HepG2 (cell line): ENCODE results near the gene PALS1. TPM values are rescaled to one million over a fixed set of nuclear protein-coding genes. Genes with fewer than 3 reads are reported as not detected.

Experiments used
- AGO1 ChIP-seq: fragments of 200-400 bp; formaldehyde crosslinking; IDR thresholded peaks from 2 replicates; pipeline ENCODE4 v1.6.1; 2017; ENCODE audit warnings: mild to moderate bottlenecking, low read depth, low read length, moderate library complexity; ENCODE audit not compliant: poor library complexity, severe bottlenecking
- BRCA1 ChIP-seq: sonication (generic); formaldehyde crosslinking; IDR thresholded peaks from 2 replicates; pipeline ENCODE4 v1.4.0; 2020; ENCODE audit warnings: missing genetic modification reagents
- ESRRA ChIP-seq: sonication (generic); formaldehyde crosslinking; IDR thresholded peaks from 2 replicates; pipeline ENCODE4 v1.5.1; 2020; ENCODE audit warnings: mild to moderate bottlenecking, low read depth, missing genetic modification reagents
- GABPA ChIP-seq, 2 experiments: IDR thresholded peaks; 2 replicates each; pipeline ENCODE4 v1.6.1; 2011 to 2016; ENCODE audit warnings: low read depth in 2 of 2, low read length in 1 of 2, missing biosample characterization in 1 of 2, missing genetic modification characterization in 1 of 2
- GABPB1 ChIP-seq: IDR thresholded peaks from 2 replicates; pipeline ENCODE4 v1.6.1; 2016; ENCODE audit warnings: mild to moderate bottlenecking, missing genetic modification reagents, moderate library complexity, missing compliant biosample characterization
- IRF1 ChIP-seq: sonication (generic); formaldehyde crosslinking; IDR thresholded peaks from 2 replicates; pipeline ENCODE4 v1.4.0; 2020; ENCODE audit warnings: low read depth, mild to moderate bottlenecking, missing genetic modification reagents
- KLF9 ChIP-seq: IDR thresholded peaks from 2 replicates; pipeline ENCODE4 v1.6.1; 2016; ENCODE audit warnings: low read depth
- RBFOX2 ChIP-seq: fragments of 200-400 bp; formaldehyde crosslinking; IDR thresholded peaks from 2 replicates; pipeline ENCODE4 v1.6.1; 2017; ENCODE audit warnings: low read depth, mild to moderate bottlenecking, low read length
- TCF12 ChIP-seq, 2 experiments: fragments of 450-650 bp in 1 of 2; sonication (generic) in 1 of 2; formaldehyde crosslinking in 1 of 2; IDR thresholded peaks; 2 replicates each; pipeline versions ENCODE4 v1.6.1 to v1.8.0; 2017 to 2022; ENCODE audit warnings: antibody characterized with exemption in 1 of 2, mild to moderate bottlenecking in 1 of 2, missing genetic modification reagents in 1 of 2, moderate library complexity in 1 of 2
- ZBTB10 ChIP-seq: sonication (generic); formaldehyde crosslinking; IDR thresholded peaks from 2 replicates; pipeline ENCODE4 v1.4.0; 2020; ENCODE audit warnings: missing genetic modification reagents, borderline replicate concordance
- ZBTB20 ChIP-seq: sonication (generic); formaldehyde crosslinking; IDR thresholded peaks from 2 replicates; pipeline ENCODE4 v1.8.1; 2023; ENCODE audit warnings: missing genetic modification reagents, low read depth, mild to moderate bottlenecking, borderline replicate concordance
- ZBTB49 ChIP-seq: sonication (generic); formaldehyde crosslinking; IDR thresholded peaks from 2 replicates; pipeline ENCODE4 v1.4.0; 2020; ENCODE audit warnings: missing genetic modification reagents, borderline replicate concordance
- ZNF10 ChIP-seq: sonication (generic); formaldehyde crosslinking; IDR thresholded peaks from 2 replicates; pipeline ENCODE4 v1.4.0; 2020; ENCODE audit warnings: mild to moderate bottlenecking, low read depth, missing genetic modification reagents, borderline replicate concordance
- ZNF160 ChIP-seq: sonication (generic); formaldehyde crosslinking; IDR thresholded peaks from 2 replicates; pipeline ENCODE4 v1.8.0; 2022; ENCODE audit warnings: mild to moderate bottlenecking, inconsistent platforms, missing genetic modification reagents
- ZNF451 ChIP-seq: sonication (generic); formaldehyde crosslinking; IDR thresholded peaks from 2 replicates; pipeline ENCODE4 v1.5.0; 2020; ENCODE audit warnings: mild to moderate bottlenecking, missing genetic modification reagents
- ZNF670 ChIP-seq: sonication (generic); formaldehyde crosslinking; IDR thresholded peaks from 2 replicates; pipeline ENCODE4 v1.8.0; 2022; ENCODE audit warnings: mild to moderate bottlenecking, missing genetic modification reagents, borderline replicate concordance
- ZNF709 ChIP-seq: sonication (generic); formaldehyde crosslinking; IDR thresholded peaks from 2 replicates; pipeline ENCODE4 v1.5.0; 2020; ENCODE audit warnings: mild to moderate bottlenecking, missing genetic modification reagents
- polyA plus RNA-seq, 8 experiments: library from polyadenylated mRNA; depleted of rRNA in 3 of 8; stranded (reverse) in 7 of 8; unstranded in 1 of 8; fragments of >200 nt; fragmentation: Illumina TruSeq in 4 of 8; extraction: Trizol in 4 of 8; gene quantifications; 2 replicates each; pipeline versions ENCODE4 v1.2.1 to v1.2.3, GENCODE V29; 2011 to 2016; ENCODE audit warnings: low read depth in 4 of 8, missing spikeins in 1 of 8, mixed read lengths in 1 of 8; ENCODE audit not compliant: insufficient read depth in 1 of 8
- total RNA-seq, 5 experiments: library from RNA; depleted of rRNA; stranded (reverse); fragments of >200 nt; fragmentation: Illumina TruSeq; extraction: Trizol; gene quantifications; 2 replicates each; pipeline ENCODE4 v1.2.3, GENCODE V29; 2016; ENCODE audit warnings: low read depth in 1 of 5
- TF ChIP-seq, protein P1 (sequence below): IDR thresholded peaks from 2 replicates; pipeline ENCODE4 v1.6.1; 2012; ENCODE audit warnings: low read length, improper control_type of control experiment

The PALS1 gene
- total and polyA plus RNA-seq, 2 of the 13 experiments (the other 11 are each of a cell fraction or from before 2014, with no cell fraction given): 8.8 to 20.0 TPM

DNA sequence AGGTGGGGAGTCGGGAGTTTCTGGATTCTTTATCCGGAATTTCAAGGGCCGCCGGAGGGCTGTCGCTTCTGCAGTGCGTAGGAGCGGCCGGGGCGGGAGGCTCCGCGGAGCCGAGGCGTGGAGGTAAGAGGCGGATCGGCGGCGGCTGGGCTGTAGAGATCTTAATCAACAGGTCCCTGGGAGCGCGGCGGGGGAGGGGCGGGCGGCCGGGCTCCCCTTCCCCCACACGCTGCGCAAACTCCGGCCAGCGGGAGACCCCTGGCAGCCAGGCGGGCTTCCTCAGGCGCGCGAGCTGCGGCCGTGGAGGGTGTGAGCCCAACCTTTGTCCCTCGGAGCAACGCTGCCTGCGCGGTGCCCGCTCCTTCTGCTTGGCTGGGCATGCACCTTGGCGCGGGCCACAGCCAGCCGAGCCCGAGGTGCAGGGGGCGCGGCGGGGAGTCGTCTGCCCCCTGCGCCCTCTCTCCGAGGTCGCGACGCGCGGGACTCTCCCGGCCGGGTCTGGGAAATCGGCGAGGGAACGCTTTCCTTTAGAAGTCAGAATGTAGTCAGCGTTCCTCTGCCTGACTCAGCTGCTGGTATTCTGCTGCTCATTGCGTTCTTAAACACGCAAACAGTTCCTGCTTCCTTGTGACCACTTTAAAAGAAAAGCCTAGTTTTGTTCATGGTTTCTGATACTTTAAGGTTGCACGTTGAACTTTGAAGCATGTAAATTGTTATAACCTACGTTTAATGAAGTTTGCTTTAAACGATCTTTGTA, at the start of gene PALS1 (continued):
- TF ChIP-seq, protein P1, sequence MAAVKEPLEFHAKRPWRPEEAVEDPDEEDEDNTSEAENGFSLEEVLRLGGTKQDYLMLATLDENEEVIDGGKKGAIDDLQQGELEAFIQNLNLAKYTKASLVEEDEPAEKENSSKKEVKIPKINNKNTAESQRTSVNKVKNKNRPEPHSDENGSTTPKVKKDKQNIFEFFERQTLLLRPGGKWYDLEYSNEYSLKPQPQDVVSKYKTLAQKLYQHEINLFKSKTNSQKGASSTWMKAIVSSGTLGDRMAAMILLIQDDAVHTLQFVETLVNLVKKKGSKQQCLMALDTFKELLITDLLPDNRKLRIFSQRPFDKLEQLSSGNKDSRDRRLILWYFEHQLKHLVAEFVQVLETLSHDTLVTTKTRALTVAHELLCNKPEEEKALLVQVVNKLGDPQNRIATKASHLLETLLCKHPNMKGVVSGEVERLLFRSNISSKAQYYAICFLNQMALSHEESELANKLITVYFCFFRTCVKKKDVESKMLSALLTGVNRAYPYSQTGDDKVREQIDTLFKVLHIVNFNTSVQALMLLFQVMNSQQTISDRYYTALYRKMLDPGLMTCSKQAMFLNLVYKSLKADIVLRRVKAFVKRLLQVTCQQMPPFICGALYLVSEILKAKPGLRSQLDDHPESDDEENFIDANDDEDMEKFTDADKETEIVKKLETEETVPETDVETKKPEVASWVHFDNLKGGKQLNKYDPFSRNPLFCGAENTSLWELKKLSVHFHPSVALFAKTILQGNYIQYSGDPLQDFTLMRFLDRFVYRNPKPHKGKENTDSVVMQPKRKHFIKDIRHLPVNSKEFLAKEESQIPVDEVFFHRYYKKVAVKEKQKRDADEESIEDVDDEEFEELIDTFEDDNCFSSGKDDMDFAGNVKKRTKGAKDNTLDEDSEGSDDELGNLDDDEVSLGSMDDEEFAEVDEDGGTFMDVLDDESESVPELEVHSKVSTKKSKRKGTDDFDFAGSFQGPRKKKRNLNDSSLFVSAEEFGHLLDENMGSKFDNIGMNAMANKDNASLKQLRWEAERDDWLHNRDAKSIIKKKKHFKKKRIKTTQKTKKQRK: no peak
- TF ChIP-seq RBFOX2: peak; percentile 92
- 0 out of 2 replicates have a peak, but pooled peaks have one; percentile 68 for TF ChIP-seq ZNF451 (CRISPR knock-in tag)
- peak; percentile 66 for TF ChIP-seq AGO1
- no peak for TF ChIP-seq GABPA (IDR thresholded peaks at IDR 0.05; ENCODE audit: low read depth, low read length)
- TF ChIP-seq GABPA (CRISPR knock-in tag; IDR thresholded peaks at IDR 0.05; ENCODE audit: low read depth): no peak
- no peak for TF ChIP-seq ZNF670 (CRISPR knock-in tag)
- peak; percentile 65; the same call in 1 of the 2 replicates for TF ChIP-seq ZBTB20 (CRISPR knock-in tag)
- TF ChIP-seq ZNF709 (CRISPR knock-in tag): peak; percentile 61; the same call in 1 of the 2 replicates
- TF ChIP-seq ESRRA (CRISPR knock-in tag): 0 out of 2 replicates have a peak, but pooled peaks have one; percentile 30
- 0 out of 2 replicates have a peak, but pooled peaks have one; percentile 68 for TF ChIP-seq ZNF160 (CRISPR knock-in tag)
- no peak for TF ChIP-seq KLF9
- no peak for TF ChIP-seq TCF12 (IDR thresholded peaks at IDR 0.05)
- peak; percentile 75; the same call in 1 of the 2 replicates for TF ChIP-seq TCF12 (CRISPR knock-in tag; IDR thresholded peaks at IDR 0.05)
- TF ChIP-seq ZNF10 (CRISPR knock-in tag): peak; percentile 71; the same call in 1 of the 2 replicates
- TF ChIP-seq ZBTB49: no peak
- TF ChIP-seq IRF1 (CRISPR knock-in tag): 0 out of 2 replicates have a peak, but pooled peaks have one; percentile 42
- TF ChIP-seq BRCA1: no peak
- peak; percentile 72; the same call in 1 of the 2 replicates for TF ChIP-seq GABPB1 (CRISPR knock-in tag)
- TF ChIP-seq ZBTB10: peak; percentile 79
